ENCODE measurements around the gene ITGA1.

ITGA1 gene

GRCh38 chr5:52868417-52868816, 80.7 kb downstream of the ITGA1 start:
- TF ChIP-seq BACH2 (CRISPR knock-in tag; IDR thresholded peaks at IDR 0.05; ENCODE audit: borderline replicate concordance) = no peak
- TF ChIP-seq ZNF70 (CRISPR knock-in tag; IDR thresholded peaks at IDR 0.05) = no peak
- no peak for TF ChIP-seq TOX (CRISPR knock-in tag; IDR thresholded peaks at IDR 0.05; ENCODE audit: borderline replicate concordance)
- TF ChIP-seq, protein P1, sequence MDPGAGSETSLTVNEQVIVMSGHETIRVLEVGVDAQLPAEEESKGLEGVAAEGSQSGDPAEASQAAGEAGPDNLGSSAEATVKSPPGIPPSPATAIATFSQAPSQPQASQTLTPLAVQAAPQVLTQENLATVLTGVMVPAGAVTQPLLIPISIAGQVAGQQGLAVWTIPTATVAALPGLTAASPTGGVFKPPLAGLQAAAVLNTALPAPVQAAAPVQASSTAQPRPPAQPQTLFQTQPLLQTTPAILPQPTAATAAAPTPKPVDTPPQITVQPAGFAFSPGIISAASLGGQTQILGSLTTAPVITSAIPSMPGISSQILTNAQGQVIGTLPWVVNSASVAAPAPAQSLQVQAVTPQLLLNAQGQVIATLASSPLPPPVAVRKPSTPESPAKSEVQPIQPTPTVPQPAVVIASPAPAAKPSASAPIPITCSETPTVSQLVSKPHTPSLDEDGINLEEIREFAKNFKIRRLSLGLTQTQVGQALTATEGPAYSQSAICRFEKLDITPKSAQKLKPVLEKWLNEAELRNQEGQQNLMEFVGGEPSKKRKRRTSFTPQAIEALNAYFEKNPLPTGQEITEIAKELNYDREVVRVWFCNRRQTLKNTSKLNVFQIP (CRISPR knock-in tag; IDR thresholded peaks at IDR 0.05; ENCODE audit: borderline replicate concordance, low read depth) = no peak
- TF ChIP-seq, protein P2, sequence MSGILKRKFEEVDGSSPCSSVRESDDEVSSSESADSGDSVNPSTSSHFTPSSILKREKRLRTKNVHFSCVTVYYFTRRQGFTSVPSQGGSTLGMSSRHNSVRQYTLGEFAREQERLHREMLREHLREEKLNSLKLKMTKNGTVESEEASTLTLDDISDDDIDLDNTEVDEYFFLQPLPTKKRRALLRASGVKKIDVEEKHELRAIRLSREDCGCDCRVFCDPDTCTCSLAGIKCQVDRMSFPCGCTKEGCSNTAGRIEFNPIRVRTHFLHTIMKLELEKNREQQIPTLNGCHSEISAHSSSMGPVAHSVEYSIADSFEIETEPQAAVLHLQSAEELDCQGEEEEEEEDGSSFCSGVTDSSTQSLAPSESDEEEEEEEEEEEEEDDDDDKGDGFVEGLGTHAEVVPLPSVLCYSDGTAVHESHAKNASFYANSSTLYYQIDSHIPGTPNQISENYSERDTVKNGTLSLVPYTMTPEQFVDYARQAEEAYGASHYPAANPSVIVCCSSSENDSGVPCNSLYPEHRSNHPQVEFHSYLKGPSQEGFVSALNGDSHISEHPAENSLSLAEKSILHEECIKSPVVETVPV (CRISPR knock-in tag; IDR thresholded peaks at IDR 0.05) = no peak
- TF ChIP-seq SNAI2 (CRISPR knock-in tag; IDR thresholded peaks at IDR 0.05) = no peak
- TF ChIP-seq TSHZ2 (CRISPR knock-in tag; IDR thresholded peaks at IDR 0.05) = no peak
- TF ChIP-seq ESRRG (CRISPR knock-in tag; IDR thresholded peaks at IDR 0.05) = no peak
- TF ChIP-seq ZC3H10 (CRISPR knock-in tag; IDR thresholded peaks at IDR 0.05) = no peak
- TF ChIP-seq TCF4 (CRISPR knock-in tag; IDR thresholded peaks at IDR 0.05; ENCODE audit: borderline replicate concordance) = no peak
- TF ChIP-seq, protein P3, sequence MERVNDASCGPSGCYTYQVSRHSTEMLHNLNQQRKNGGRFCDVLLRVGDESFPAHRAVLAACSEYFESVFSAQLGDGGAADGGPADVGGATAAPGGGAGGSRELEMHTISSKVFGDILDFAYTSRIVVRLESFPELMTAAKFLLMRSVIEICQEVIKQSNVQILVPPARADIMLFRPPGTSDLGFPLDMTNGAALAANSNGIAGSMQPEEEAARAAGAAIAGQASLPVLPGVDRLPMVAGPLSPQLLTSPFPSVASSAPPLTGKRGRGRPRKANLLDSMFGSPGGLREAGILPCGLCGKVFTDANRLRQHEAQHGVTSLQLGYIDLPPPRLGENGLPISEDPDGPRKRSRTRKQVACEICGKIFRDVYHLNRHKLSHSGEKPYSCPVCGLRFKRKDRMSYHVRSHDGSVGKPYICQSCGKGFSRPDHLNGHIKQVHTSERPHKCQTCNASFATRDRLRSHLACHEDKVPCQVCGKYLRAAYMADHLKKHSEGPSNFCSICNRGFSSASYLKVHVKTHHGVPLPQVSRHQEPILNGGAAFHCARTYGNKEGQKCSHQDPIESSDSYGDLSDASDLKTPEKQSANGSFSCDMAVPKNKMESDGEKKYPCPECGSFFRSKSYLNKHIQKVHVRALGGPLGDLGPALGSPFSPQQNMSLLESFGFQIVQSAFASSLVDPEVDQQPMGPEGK (CRISPR knock-in tag; IDR thresholded peaks at IDR 0.05; ENCODE audit: borderline replicate concordance) = no peak
- TF ChIP-seq RARB (CRISPR knock-in tag; IDR thresholded peaks at IDR 0.05) = no peak
- TF ChIP-seq PPARA (CRISPR knock-in tag; IDR thresholded peaks at IDR 0.05; ENCODE audit: borderline replicate concordance) = no peak
- TF ChIP-seq CSDC2 (CRISPR knock-in tag; IDR thresholded peaks at IDR 0.05) = no peak
- no peak for TF ChIP-seq ZFP3 (CRISPR knock-in tag; IDR thresholded peaks at IDR 0.05)
- TF ChIP-seq ISL1 (CRISPR knock-in tag; IDR thresholded peaks at IDR 0.05) = no peak
- TF ChIP-seq ZNF8 (CRISPR knock-in tag; IDR thresholded peaks at IDR 0.05) = no peak
- TF ChIP-seq ARNTL (CRISPR knock-in tag; IDR thresholded peaks at IDR 0.05; ENCODE audit: borderline replicate concordance, low read depth) = no peak

GRCh38 chr5:52869391-52869790, 81.7 kb downstream of the ITGA1 start:
- TF ChIP-seq, protein P1 (CRISPR knock-in tag; IDR thresholded peaks at IDR 0.05; ENCODE audit: borderline replicate concordance, low read depth) = no peak
- TF ChIP-seq TCF4 (CRISPR knock-in tag; IDR thresholded peaks at IDR 0.05; ENCODE audit: borderline replicate concordance) (no peak), TSHZ2 (CRISPR knock-in tag; IDR thresholded peaks at IDR 0.05) (no peak), BACH2 (CRISPR knock-in tag; IDR thresholded peaks at IDR 0.05; ENCODE audit: borderline replicate concordance) (no peak), GLIS3 (CRISPR knock-in tag; IDR thresholded peaks at IDR 0.05) (no peak), ZNF565 (CRISPR knock-in tag; conservative IDR thresholded peaks at IDR 0.05; ENCODE audit: low read depth) (no peak)
- TF ChIP-seq, protein P2 (CRISPR knock-in tag; IDR thresholded peaks at IDR 0.05) = no peak
- TF ChIP-seq, protein P4, sequence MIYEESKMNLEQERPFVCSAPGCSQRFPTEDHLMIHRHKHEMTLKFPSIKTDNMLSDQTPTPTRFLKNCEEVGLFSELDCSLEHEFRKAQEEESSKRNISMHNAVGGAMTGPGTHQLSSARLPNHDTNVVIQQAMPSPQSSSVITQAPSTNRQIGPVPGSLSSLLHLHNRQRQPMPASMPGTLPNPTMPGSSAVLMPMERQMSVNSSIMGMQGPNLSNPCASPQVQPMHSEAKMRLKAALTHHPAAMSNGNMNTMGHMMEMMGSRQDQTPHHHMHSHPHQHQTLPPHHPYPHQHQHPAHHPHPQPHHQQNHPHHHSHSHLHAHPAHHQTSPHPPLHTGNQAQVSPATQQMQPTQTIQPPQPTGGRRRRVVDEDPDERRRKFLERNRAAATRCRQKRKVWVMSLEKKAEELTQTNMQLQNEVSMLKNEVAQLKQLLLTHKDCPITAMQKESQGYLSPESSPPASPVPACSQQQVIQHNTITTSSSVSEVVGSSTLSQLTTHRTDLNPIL (CRISPR knock-in tag; IDR thresholded peaks at IDR 0.05; ENCODE audit: low read depth) = no peak
- no peak for ATAC-seq

More at GRCh38 chr5:52868417-52868816, 80.7 kb downstream of the ITGA1 start:
- no peak for ATAC-seq

Measured in SK-N-SH treated with all-trans-retinoic acid at 6 μM for 48 hours (cell line).